CD14-positive monocyte (primary cell): ENCODE results near the gene GAA. TPM values are rescaled to one million over a fixed set of nuclear protein-coding genes. Genes with fewer than 3 reads are reported as not detected.
A peak's percentile ranks its signal among the peaks of the same experiment; 100 is the strongest.

ENCODE experiments used
- DNase-seq, 3 donors: peaks; one replicate each; pipeline ENCODE4 v3.0.0-alpha.2; 2011 to 2022
- H2AFZ ChIP-seq: 2 replicates; pipeline ENCODE4 v1.6.0; 2012; ENCODE audit warnings: mild to moderate bottlenecking, low read depth, low read length, inconsistent platforms; ENCODE audit not compliant: insufficient read depth, poor library complexity, severe bottlenecking
- H3K27ac ChIP-seq, 2 donors: 1 replicate in 1 of 2; 2 replicates in 1 of 2; pipeline ENCODE4 v1.5.1; 2012 to 2013; ENCODE audit warnings: low read length in 2 of 2, control low read depth in 1 of 2, inconsistent platforms in 1 of 2, low read depth in 1 of 2, mild to moderate bottlenecking in 1 of 2
- H3K27me3 ChIP-seq, 2 donors: one replicate each; pipeline versions ENCODE4 v1.6.0 to v1.6.1; 2011 to 2013; ENCODE audit warnings: low read length in 2 of 2; ENCODE audit not compliant: control insufficient read depth in 2 of 2, insufficient read depth in 2 of 2
- H3K36me3 ChIP-seq, 2 donors: replicated peaks in 1 of 2; 1 replicate in 1 of 2; 2 replicates in 1 of 2; pipeline versions ENCODE4 v1.5.1 to v1.6.1; 2012 to 2013; ENCODE audit warnings: low read length in 2 of 2, control low read depth in 1 of 2, inconsistent platforms in 1 of 2, mild to moderate bottlenecking in 1 of 2; ENCODE audit not compliant: insufficient read depth in 2 of 2, control insufficient read depth in 1 of 2
- H3K4me1 ChIP-seq, 2 donors: 1 replicate in 1 of 2; 2 replicates in 1 of 2; pipeline versions ENCODE4 v1.5.1 to v1.6.1; 2012 to 2013; ENCODE audit warnings: low read length in 2 of 2, control low read depth in 1 of 2, inconsistent platforms in 1 of 2, mild to moderate bottlenecking in 1 of 2, moderate library complexity in 1 of 2; ENCODE audit not compliant: insufficient read depth in 2 of 2, control insufficient read depth in 1 of 2
- H3K4me2 ChIP-seq: replicated peaks from 2 replicates; pipeline ENCODE3; 2012; ENCODE audit warnings: low read length, moderate library complexity, mild to moderate bottlenecking; ENCODE audit not compliant: poor library complexity, severe bottlenecking; ENCODE audit errors: extremely low read depth
- H3K4me3 ChIP-seq, 3 experiments: fragments of 200-600 bp in 1 of 3; sonication (generic) in 1 of 3; replicated peaks in 1 of 3; 1 replicate in 2 of 3; 2 replicates in 1 of 3; pipeline ENCODE4 v1.5.1; 2011 to 2013; ENCODE audit warnings: low read length in 3 of 3, mild to moderate bottlenecking in 3 of 3, control low read depth in 2 of 3, low read depth in 2 of 3, inconsistent platforms in 1 of 3, moderate library complexity in 1 of 3
- H3K79me2 ChIP-seq: 2 replicates; pipeline ENCODE4 v1.6.0; 2012; ENCODE audit warnings: mild to moderate bottlenecking, control low read depth, inconsistent platforms, low read length, moderate library complexity; ENCODE audit not compliant: insufficient read depth
- H3K9ac ChIP-seq: 2 replicates; pipeline ENCODE4 v1.6.0; 2017; ENCODE audit warnings: low read length, mild to moderate bottlenecking; ENCODE audit not compliant: insufficient read depth, poor library complexity, severe bottlenecking
- H3K9me3 ChIP-seq, 2 donors: replicated peaks in 1 of 2; 1 replicate in 1 of 2; 2 replicates in 1 of 2; pipeline versions ENCODE4 v1.5.1 to v1.6.1; 2012 to 2013; ENCODE audit warnings: low read length in 2 of 2, control low read depth in 1 of 2; ENCODE audit not compliant: control insufficient read depth in 1 of 2, insufficient read depth in 1 of 2
- H4K20me1 ChIP-seq: 2 replicates; pipeline ENCODE4 v1.6.0; 2012; ENCODE audit warnings: mild to moderate bottlenecking, low read length, control low read depth, moderate library complexity; ENCODE audit not compliant: insufficient read depth
- H3K27ac Mint-ChIP-seq, 7 donors: one replicate each; pipeline ENCODE4 v1.8.0; 2020; ENCODE audit warnings: mild to moderate bottlenecking in 7 of 7, mixed read lengths in 7 of 7, moderate library complexity in 6 of 7, inconsistent platforms in 2 of 7
- H3K27me3 Mint-ChIP-seq, 3 donors: one replicate each; pipeline ENCODE4 v1.8.0; 2021 to 2022; ENCODE audit warnings: low read depth in 3 of 3, mild to moderate bottlenecking in 3 of 3, mixed read lengths in 3 of 3, moderate library complexity in 3 of 3, inconsistent platforms in 1 of 3
- H3K36me3 Mint-ChIP-seq, 2 donors: one replicate each; pipeline ENCODE4 v1.8.0; 2020; ENCODE audit warnings: mixed read lengths in 2 of 2, inconsistent platforms in 1 of 2, mild to moderate bottlenecking in 1 of 2
- H3K4me1 Mint-ChIP-seq: one replicate; pipeline ENCODE4 v1.8.0; 2020; ENCODE audit warnings: mild to moderate bottlenecking, mixed read lengths
- H3K4me3 Mint-ChIP-seq, 2 donors: one replicate each; pipeline ENCODE4 v1.8.0; 2020; ENCODE audit warnings: mild to moderate bottlenecking in 2 of 2, mixed read lengths in 2 of 2, moderate library complexity in 1 of 2
- H3K9me3 Mint-ChIP-seq, 7 donors: one replicate each; pipeline ENCODE4 v1.8.0; 2020 to 2022; ENCODE audit warnings: mixed read lengths in 7 of 7, mild to moderate bottlenecking in 6 of 7, moderate library complexity in 6 of 7, inconsistent platforms in 2 of 7
- WGBS: methylation state at CpG from one replicate; pipeline ENCODE4 v1.1.5; 2013; ENCODE audit warnings: missing lambda C conversion rate; ENCODE audit not compliant: insufficient coverage; 5-methylcytosine and 5-hydroxymethylcytosine counted together
- intact Hi-C, 2 donors: fragments of 100-400 bp; cut with micrococcal nuclease; formaldehyde crosslinking; loops; one replicate each; pipeline versions ENCODE4 v1.15.0 to v1.15.1; 2023
- polyA plus RNA-seq, 3 donors: library from polyadenylated mRNA; depleted of rRNA in 1 of 3; unstranded in 2 of 3; stranded (reverse) in 1 of 3; fragments of 300-500 nt in 2 of 3; fragments of >200 nt in 1 of 3; fragmentation: Illumina TruSeq in 2 of 3; gene quantifications; 1 replicate in 2 of 3; 2 replicates in 1 of 3; pipeline ENCODE4 v1.2.3, GENCODE V29; 2012 to 2021
- TF ChIP-seq, protein P1 (sequence below): fragments of 200-600 bp; IDR thresholded peaks from one replicate; pipeline ENCODE4 v1.8.0; 2022; ENCODE audit warnings: antibody characterized with exemption, mild to moderate bottlenecking

GAA gene
- polyA plus RNA-seq, 3 donors = 116 to 140 (median 120) TPM

DNA sequence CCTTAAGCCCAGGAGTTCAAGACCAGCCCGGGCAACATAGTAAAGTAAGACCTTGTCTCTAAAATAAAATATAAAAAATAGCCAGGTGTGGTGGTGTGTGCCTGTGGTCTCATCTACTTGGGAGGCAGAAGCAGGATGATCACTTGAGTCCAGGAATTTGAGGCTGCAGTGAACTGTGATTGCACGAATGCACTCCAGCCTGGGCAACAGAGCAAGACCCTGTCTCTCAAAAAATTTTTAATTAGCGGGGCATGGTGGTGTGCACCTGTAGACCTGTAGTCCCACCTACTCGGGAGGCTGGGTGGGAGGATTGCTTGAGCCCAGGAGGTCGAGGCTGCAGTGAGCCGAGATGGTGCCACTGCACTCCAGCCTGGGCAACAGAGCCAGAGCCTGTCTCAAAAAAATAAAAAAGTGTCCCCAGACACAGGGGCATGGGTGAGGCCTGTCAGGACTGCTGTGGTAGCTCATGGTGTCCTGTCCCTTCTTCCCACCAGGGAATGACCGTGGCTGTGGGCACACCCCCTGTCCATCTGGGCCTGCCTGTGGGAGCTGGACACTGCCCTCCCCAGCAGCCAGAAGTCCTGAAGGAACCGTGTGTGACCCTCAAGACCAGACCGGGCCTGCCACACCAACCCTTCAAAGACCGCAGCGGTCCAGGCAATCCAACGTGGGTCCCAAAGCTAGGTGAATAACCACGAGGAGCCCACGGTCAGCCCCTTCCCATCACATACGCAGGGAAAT lies 30.8 kb upstream of the GAA start:
- H2AFZ ChIP-seq = no peak overlapping the region
- 86% methylated on average over 14 of the region's 15 CpGs for WGBS
- DNase-seq = no peak
- peak overlapping the region; percentile 54 to 74 for H3K4me3 Mint-ChIP-seq
- peaks cover 2 to 9% (median 7%) of the 10 kb centered on the region in 3 donors for H3K27me3 Mint-ChIP-seq
- H3K27ac ChIP-seq = no peak overlapping the region
- H3K9ac ChIP-seq = no peak overlapping the region
- H3K4me1 Mint-ChIP-seq = peaks cover 17% of the 10 kb centered on the region
- peak overlapping the region in 1 of 3 experiments; percentile 25 for H3K4me3 ChIP-seq
- H3K36me3 Mint-ChIP-seq = no peaks in the 10 kb centered on the region
- H4K20me1 ChIP-seq = no peaks in the 10 kb centered on the region
- H3K9me3 Mint-ChIP-seq = no peaks in the 10 kb centered on the region
- H3K36me3 ChIP-seq = no peaks in the 10 kb centered on the region
- TF ChIP-seq, protein P1, sequence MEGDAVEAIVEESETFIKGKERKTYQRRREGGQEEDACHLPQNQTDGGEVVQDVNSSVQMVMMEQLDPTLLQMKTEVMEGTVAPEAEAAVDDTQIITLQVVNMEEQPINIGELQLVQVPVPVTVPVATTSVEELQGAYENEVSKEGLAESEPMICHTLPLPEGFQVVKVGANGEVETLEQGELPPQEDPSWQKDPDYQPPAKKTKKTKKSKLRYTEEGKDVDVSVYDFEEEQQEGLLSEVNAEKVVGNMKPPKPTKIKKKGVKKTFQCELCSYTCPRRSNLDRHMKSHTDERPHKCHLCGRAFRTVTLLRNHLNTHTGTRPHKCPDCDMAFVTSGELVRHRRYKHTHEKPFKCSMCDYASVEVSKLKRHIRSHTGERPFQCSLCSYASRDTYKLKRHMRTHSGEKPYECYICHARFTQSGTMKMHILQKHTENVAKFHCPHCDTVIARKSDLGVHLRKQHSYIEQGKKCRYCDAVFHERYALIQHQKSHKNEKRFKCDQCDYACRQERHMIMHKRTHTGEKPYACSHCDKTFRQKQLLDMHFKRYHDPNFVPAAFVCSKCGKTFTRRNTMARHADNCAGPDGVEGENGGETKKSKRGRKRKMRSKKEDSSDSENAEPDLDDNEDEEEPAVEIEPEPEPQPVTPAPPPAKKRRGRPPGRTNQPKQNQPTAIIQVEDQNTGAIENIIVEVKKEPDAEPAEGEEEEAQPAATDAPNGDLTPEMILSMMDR = no peak
- H3K27ac Mint-ChIP-seq = no peak overlapping the region
- no peaks in the 10 kb centered on the region for H3K27me3 ChIP-seq
- no peaks in the 10 kb centered on the region for H3K9me3 ChIP-seq
- H3K79me2 ChIP-seq = no peaks in the 10 kb centered on the region
- intact Hi-C loops = no loop called here
- no peaks in the 10 kb centered on the region for H3K4me1 ChIP-seq
- H3K4me2 ChIP-seq = no peak overlapping the region

DNA sequence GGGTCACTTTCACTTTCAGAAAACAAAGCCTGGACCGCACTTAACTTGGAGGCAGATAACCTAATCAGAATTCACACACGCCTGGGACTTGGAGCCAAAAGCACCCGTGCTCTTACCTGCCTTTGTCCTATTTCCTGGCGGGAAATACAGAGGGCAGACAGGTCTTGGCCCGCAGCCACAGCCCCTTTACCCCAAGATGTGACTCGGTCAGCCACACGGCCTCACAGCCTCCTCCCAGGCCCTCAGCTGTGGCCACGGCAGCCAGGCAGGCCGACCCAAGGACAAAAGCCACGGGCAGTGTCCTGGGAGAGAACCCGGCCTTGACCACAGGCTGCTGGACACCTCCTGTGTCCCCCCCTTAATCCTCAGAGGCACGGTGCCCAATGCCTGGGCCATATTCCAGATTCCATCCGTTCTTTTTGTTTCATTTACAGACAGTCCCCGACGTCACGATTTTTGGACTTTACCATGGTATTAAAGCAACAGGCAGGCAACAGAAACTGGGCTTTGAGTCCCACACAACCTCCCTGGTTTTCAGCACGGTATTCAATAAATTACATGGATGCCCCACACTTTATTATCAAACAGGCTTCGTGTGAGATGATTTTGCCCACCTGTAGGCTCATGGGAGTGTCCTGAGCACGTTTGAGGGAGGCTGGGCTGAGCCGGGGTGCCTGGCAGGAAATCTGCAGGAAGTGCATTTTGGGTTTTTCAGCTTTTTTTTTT lies 30.1 kb upstream of the GAA start:
- Histone ChIP-seq H3K27me3 (no peaks in the 10 kb centered on the region), H3K4me1 (no peaks in the 10 kb centered on the region), H3K4me3 (peak overlapping the region in 1 of 3 experiments; percentile 25), H2AFZ (peak overlapping the region; percentile 42), H3K27ac (no peak overlapping the region), H3K79me2 (no peaks in the 10 kb centered on the region), H3K4me2 (no peak overlapping the region), H3K9ac (no peak overlapping the region), H4K20me1 (no peaks in the 10 kb centered on the region), H3K9me3 (no peaks in the 10 kb centered on the region), H3K36me3 (no peaks in the 10 kb centered on the region)
- H3K4me3 Mint-ChIP-seq = peak overlapping the region; percentile 54 to 74
- H3K27me3 Mint-ChIP-seq = peaks cover 4 to 9% (median 7%) of the 10 kb centered on the region in 3 donors
- intact Hi-C loops = no loop called here
- no peaks in the 10 kb centered on the region for H3K36me3 Mint-ChIP-seq
- no peaks in the 10 kb centered on the region for H3K9me3 Mint-ChIP-seq
- TF ChIP-seq, protein P1 = no peak
- 44% methylated on average over 17 of the region's 20 CpGs for WGBS
- no peak for DNase-seq
- peaks cover 17% of the 10 kb centered on the region for H3K4me1 Mint-ChIP-seq
- peak overlapping the region in 1 of 7 donors; percentile 57 for H3K27ac Mint-ChIP-seq
